SK-N-SH (cell line): ENCODE data around the gene PBX2.

Experiments
- EP300 ChIP-seq, 2 experiments: IDR thresholded peaks; 2 replicates each; pipeline versions ENCODE4 v1.4.0 to v1.6.1; 2012; ENCODE audit warnings: borderline replicate concordance in 1 of 2, low read depth in 1 of 2, low read length in 1 of 2
- REST ChIP-seq: IDR thresholded peaks from 2 replicates; pipeline ENCODE4 v1.6.1; 2012; ENCODE audit warnings: mild to moderate bottlenecking, low read depth, low read length, moderate library complexity
- TEAD4 ChIP-seq: IDR thresholded peaks from 2 replicates; pipeline ENCODE4 v1.4.0; 2012; ENCODE audit warnings: mild to moderate bottlenecking, borderline replicate concordance; ENCODE audit not compliant: insufficient read depth
- TF ChIP-seq, protein P1 (sequence below): fragments of 200-600 bp; sonication (generic); IDR thresholded peaks from 2 replicates; pipeline ENCODE4 v1.6.1; 2017; ENCODE audit warnings: antibody characterized with exemption, mild to moderate bottlenecking, moderate library complexity

DNA sequence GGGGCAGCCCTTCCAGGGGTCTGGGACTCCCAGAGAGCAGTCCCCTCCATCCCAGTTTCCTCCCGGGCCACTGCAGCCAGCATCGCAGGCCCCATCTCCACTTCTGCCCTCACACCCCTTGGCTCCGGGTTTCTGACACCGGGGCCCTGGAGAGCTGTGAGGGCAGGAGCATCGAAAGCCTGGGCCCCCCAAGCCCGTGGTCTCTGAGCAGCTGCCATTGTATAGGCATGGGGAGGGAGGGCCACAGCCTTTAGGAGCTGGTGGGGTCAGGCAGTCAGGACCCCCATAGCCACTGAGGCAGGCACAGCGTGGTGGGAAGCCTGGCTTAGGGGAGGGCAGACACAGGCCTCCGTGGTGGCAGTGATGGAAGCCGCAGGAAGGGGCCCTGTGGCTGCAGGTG is 12.2 kb upstream of the PBX2 start:
- no peak for TF ChIP-seq EP300 (IDR thresholded peaks at IDR 0.05; ENCODE audit: borderline replicate concordance in 1 of 2, low read depth in 1 of 2, low read length in 1 of 2)
- TF ChIP-seq, protein P1, sequence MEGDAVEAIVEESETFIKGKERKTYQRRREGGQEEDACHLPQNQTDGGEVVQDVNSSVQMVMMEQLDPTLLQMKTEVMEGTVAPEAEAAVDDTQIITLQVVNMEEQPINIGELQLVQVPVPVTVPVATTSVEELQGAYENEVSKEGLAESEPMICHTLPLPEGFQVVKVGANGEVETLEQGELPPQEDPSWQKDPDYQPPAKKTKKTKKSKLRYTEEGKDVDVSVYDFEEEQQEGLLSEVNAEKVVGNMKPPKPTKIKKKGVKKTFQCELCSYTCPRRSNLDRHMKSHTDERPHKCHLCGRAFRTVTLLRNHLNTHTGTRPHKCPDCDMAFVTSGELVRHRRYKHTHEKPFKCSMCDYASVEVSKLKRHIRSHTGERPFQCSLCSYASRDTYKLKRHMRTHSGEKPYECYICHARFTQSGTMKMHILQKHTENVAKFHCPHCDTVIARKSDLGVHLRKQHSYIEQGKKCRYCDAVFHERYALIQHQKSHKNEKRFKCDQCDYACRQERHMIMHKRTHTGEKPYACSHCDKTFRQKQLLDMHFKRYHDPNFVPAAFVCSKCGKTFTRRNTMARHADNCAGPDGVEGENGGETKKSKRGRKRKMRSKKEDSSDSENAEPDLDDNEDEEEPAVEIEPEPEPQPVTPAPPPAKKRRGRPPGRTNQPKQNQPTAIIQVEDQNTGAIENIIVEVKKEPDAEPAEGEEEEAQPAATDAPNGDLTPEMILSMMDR: no peak
- no peak for TF ChIP-seq TEAD4
- no peak for TF ChIP-seq REST
